HFFc6 (cell line): Measurements from ENCODE around the gene DNAJB8. TPM values are rescaled to one million over a fixed set of nuclear protein-coding genes. Genes with fewer than 3 reads are reported as not detected.

Experiments used
- DNase-seq: peaks from one replicate; pipeline ENCODE4 v3.0.0-alpha.2; 2018
- H3K27ac Mint-ChIP-seq: 2 replicates; pipeline ENCODE4 v1.8.0; 2020; ENCODE audit warnings: mild to moderate bottlenecking, mixed read lengths
- H3K27me3 Mint-ChIP-seq: 2 replicates; pipeline ENCODE4 v1.8.0; 2021; ENCODE audit warnings: mild to moderate bottlenecking, moderate library complexity, mixed read lengths; ENCODE audit not compliant: insufficient read depth
- H3K36me3 Mint-ChIP-seq: 2 replicates; pipeline ENCODE4 v1.8.0; 2021; ENCODE audit warnings: low read depth, mixed read lengths
- H3K4me1 Mint-ChIP-seq: 2 replicates; pipeline ENCODE4 v1.8.0; 2020; ENCODE audit warnings: low read depth, mixed read lengths
- H3K4me3 Mint-ChIP-seq: 2 replicates; pipeline ENCODE4 v1.8.0; 2020; ENCODE audit warnings: mild to moderate bottlenecking, moderate library complexity, mixed read lengths
- H3K9me3 Mint-ChIP-seq: 2 replicates; pipeline ENCODE4 v1.8.0; 2020; ENCODE audit warnings: mild to moderate bottlenecking, mixed read lengths
- CTCF ChIP-seq: fragments of 200-600 bp; sonication (generic); IDR thresholded peaks from 2 replicates; pipeline ENCODE4 v1.5.0; 2021; ENCODE audit warnings: antibody characterized with exemption, mild to moderate bottlenecking
- total RNA-seq, 6 experiments: library from RNA; stranded (reverse); fragmentation: NEBNext Ultra II Directional; extraction: Animal tissue kit (Norgen Biotek cat#: 25700); gene quantifications; 2 replicates in 1 of 6; 3 replicates in 5 of 6; pipeline ENCODE4 v1.2.3, GENCODE V29; 2021

DNAJB8 gene
- total RNA-seq, 6 experiments from 2014 or later = not detected

- peaks cover 25% of the 10 kb centered on the region for H3K4me1 Mint-ChIP-seq
- DNase-seq = peak; percentile 28
- peak overlapping the region; percentile 94 for H3K27ac Mint-ChIP-seq
- H3K4me3 Mint-ChIP-seq = peak overlapping the region; percentile 100
- peaks cover 49% of the 10 kb centered on the region for H3K36me3 Mint-ChIP-seq
- TF ChIP-seq CTCF = no peak
- H3K9me3 Mint-ChIP-seq = no peaks in the 10 kb centered on the region
- H3K27me3 Mint-ChIP-seq = peaks cover 7% of the 10 kb centered on the region
Measured at GRCh38 chr3:128488636-128488990, 21.9 kb upstream of the DNAJB8 start.

- no peak; the same call in 1 of the 2 replicates for TF ChIP-seq CTCF
- Mint-ChIP-seq H3K27ac (peak overlapping the region; percentile 94), H3K4me3 (peak overlapping the region; percentile 100), H3K27me3 (peaks cover 11% of the 10 kb centered on the region), H3K4me1 (peaks cover 27% of the 10 kb centered on the region), H3K9me3 (no peaks in the 10 kb centered on the region), H3K36me3 (peaks cover 55% of the 10 kb centered on the region)
- DNase-seq = peak; percentile 94
Measured at GRCh38 chr3:128487813-128488635, 21.3 kb upstream of the DNAJB8 start.

- Mint-ChIP-seq H3K4me1 (peaks cover 32% of the 10 kb centered on the region), H3K4me3 (peak overlapping the region; percentile 100), H3K27me3 (peaks cover 12% of the 10 kb centered on the region), H3K9me3 (no peaks in the 10 kb centered on the region), H3K27ac (peak overlapping the region; percentile 94), H3K36me3 (peaks cover 56% of the 10 kb centered on the region)
- no peak for DNase-seq
- TF ChIP-seq CTCF = no peak
Measured at GRCh38 chr3:128487538-128487812, 20.8 kb upstream of the DNAJB8 start.

- Mint-ChIP-seq H3K27ac (peak overlapping the region; percentile 94), H3K27me3 (peaks cover 10% of the 10 kb centered on the region), H3K4me3 (peak overlapping the region; percentile 100), H3K9me3 (no peaks in the 10 kb centered on the region), H3K36me3 (peaks cover 53% of the 10 kb centered on the region), H3K4me1 (peaks cover 38% of the 10 kb centered on the region)
- TF ChIP-seq CTCF = no peak
- DNase-seq = no peak
Measured at GRCh38 chr3:128486681-128487537, 20.2 kb upstream of the DNAJB8 start.

- Mint-ChIP-seq H3K27ac (peak overlapping the region; percentile 94), H3K27me3 (peaks cover 7% of the 10 kb centered on the region), H3K9me3 (no peaks in the 10 kb centered on the region), H3K4me1 (peaks cover 40% of the 10 kb centered on the region), H3K36me3 (peaks cover 49% of the 10 kb centered on the region), H3K4me3 (peak overlapping the region; percentile 100)
- no peak for DNase-seq
- no peak for TF ChIP-seq CTCF
Measured at GRCh38 chr3:128486205-128486628, 19.5 kb upstream of the DNAJB8 start.
